ENCODE results near the gene SHCBP1L. TPM values are rescaled to one million over a fixed set of nuclear protein-coding genes. Genes with fewer than 3 reads are reported as not detected.

The SHCBP1L gene
- total RNA-seq, 1 donor from 2014 or later: not detected

GRCh38 chr1:182984138-182984537, 31.2 kb upstream of the SHCBP1L start:
- DNase-seq (no peak), ATAC-seq (ENCODE audit: low read depth) (peak; percentile 62)
- ChIA-PET POLR2A (interaction anchor here (0.6 to 1.2 kb wide), 2 partner anchors 22 to 38 kb away, joined by 3 to 5 read pairs; no protein-coding TSS in a partner anchor), CTCF (interaction anchor here (1.3 kb wide), 1 partner anchor 21 kb away, joined by 5 read pairs; no protein-coding TSS in a partner anchor)
- Mint-ChIP-seq H3K27ac (peak overlapping the region; percentile 83), H3K4me3 (peak overlapping the region; percentile 60), H3K36me3 (ENCODE audit: low read depth) (no peaks in the 10 kb centered on the region), H3K27me3 (peaks cover 9% of the 10 kb centered on the region), H3K9me3 (no peaks in the 10 kb centered on the region), H3K4me1 (peaks cover 15% of the 10 kb centered on the region)
- no peak for TF ChIP-seq CTCF (IDR thresholded peaks at IDR 0.05)
- intact Hi-C loops (cut with micrococcal nuclease): loop anchor here (1.0 kb wide), 1 partner anchor 38 kb away; no protein-coding TSS in a partner anchor

GRCh38 chr1:182978151-182978853, 25.3 kb upstream of the SHCBP1L start:
- DNase-seq (no peak), ATAC-seq (ENCODE audit: low read depth) (no peak)
- Mint-ChIP-seq H3K9me3 (no peaks in the 10 kb centered on the region), H3K4me1 (no peaks in the 10 kb centered on the region), H3K27ac (no peak overlapping the region), H3K36me3 (ENCODE audit: low read depth) (no peaks in the 10 kb centered on the region), H3K27me3 (peaks cover 4% of the 10 kb centered on the region), H3K4me3 (no peak overlapping the region)
- CTCF ChIA-PET: no interaction called here
- POLR2A ChIA-PET: no interaction called here
- no peak for TF ChIP-seq CTCF (IDR thresholded peaks at IDR 0.05)
- intact Hi-C loops (cut with micrococcal nuclease): no loop called here

- Mint-ChIP-seq H3K27ac (no peak overlapping the region), H3K9me3 (no peaks in the 10 kb centered on the region), H3K4me1 (no peaks in the 10 kb centered on the region), H3K4me3 (no peak overlapping the region), H3K36me3 (ENCODE audit: low read depth) (no peaks in the 10 kb centered on the region), H3K27me3 (peaks cover 3% of the 10 kb centered on the region)
- DNase-seq: no peak
- POLR2A ChIA-PET: no interaction called here
- TF ChIP-seq CTCF (IDR thresholded peaks at IDR 0.05): no peak
- intact Hi-C loops (cut with micrococcal nuclease): no loop called here
- CTCF ChIA-PET: interaction anchor here (1.4 kb wide), 1 partner anchor 15 kb away, joined by 4 read pairs; no protein-coding TSS in a partner anchor
- no peak for ATAC-seq (ENCODE audit: low read depth)
These were observed 24.5 kb upstream of the SHCBP1L start for GRCh38 chr1:182977480-182977879.

- intact Hi-C loops (cut with micrococcal nuclease): no loop called here
- Mint-ChIP-seq H3K27ac (no peak overlapping the region), H3K9me3 (no peaks in the 10 kb centered on the region), H3K4me3 (no peak overlapping the region), H3K4me1 (no peaks in the 10 kb centered on the region), H3K36me3 (ENCODE audit: low read depth) (no peaks in the 10 kb centered on the region), H3K27me3 (no peaks in the 10 kb centered on the region)
- TF ChIP-seq CTCF (IDR thresholded peaks at IDR 0.05): no peak
- ChIA-PET POLR2A (no interaction called here), CTCF (interaction anchor here (1.0 kb wide), 1 partner anchor 12 kb away, joined by 4 read pairs; no protein-coding TSS in a partner anchor)
- no peak for ATAC-seq (ENCODE audit: low read depth)
- DNase-seq: no peak
These were observed 21.7 kb upstream of the SHCBP1L start for GRCh38 chr1:182974506-182975191.

- Mint-ChIP-seq H3K4me1 (no peaks in the 10 kb centered on the region), H3K9me3 (no peaks in the 10 kb centered on the region), H3K4me3 (no peak overlapping the region), H3K27me3 (peaks cover 4% of the 10 kb centered on the region), H3K27ac (no peak overlapping the region), H3K36me3 (ENCODE audit: low read depth) (no peaks in the 10 kb centered on the region)
- DNase-seq (no peak), ATAC-seq (ENCODE audit: low read depth) (no peak)
- CTCF ChIA-PET: no interaction called here
- POLR2A ChIA-PET: no interaction called here
- TF ChIP-seq CTCF (IDR thresholded peaks at IDR 0.05): no peak
- intact Hi-C loops (cut with micrococcal nuclease): no loop called here
These were observed 19.9 kb upstream of the SHCBP1L start for GRCh38 chr1:182972829-182973228.
